Lower leg skin (tissue), 3 donors: ENCODE results near the gene LRRC14B.
"Not testable (repeated sequence)": the region's sequence is repeated elsewhere in the genome, so short reads cannot be mapped to it uniquely, and the experiment has no call there.

Experiments
- POLR2A ChIP-seq, 2 donors: fragments of 450-650 bp; IDR thresholded peaks; one replicate each; pipeline ENCODE4 v1.6.1; 2016 to 2017; ENCODE audit warnings: antibody characterized with exemption in 2 of 2, mild to moderate bottlenecking in 1 of 2, moderate library complexity in 1 of 2
- TF ChIP-seq, protein P1 (sequence below), 3 donors: fragments of 450-650 bp; IDR thresholded peaks; one replicate each; pipeline ENCODE4 v1.5.1; 2016; ENCODE audit warnings: antibody characterized with exemption in 3 of 3, mild to moderate bottlenecking in 3 of 3, moderate library complexity in 2 of 3

DNA sequence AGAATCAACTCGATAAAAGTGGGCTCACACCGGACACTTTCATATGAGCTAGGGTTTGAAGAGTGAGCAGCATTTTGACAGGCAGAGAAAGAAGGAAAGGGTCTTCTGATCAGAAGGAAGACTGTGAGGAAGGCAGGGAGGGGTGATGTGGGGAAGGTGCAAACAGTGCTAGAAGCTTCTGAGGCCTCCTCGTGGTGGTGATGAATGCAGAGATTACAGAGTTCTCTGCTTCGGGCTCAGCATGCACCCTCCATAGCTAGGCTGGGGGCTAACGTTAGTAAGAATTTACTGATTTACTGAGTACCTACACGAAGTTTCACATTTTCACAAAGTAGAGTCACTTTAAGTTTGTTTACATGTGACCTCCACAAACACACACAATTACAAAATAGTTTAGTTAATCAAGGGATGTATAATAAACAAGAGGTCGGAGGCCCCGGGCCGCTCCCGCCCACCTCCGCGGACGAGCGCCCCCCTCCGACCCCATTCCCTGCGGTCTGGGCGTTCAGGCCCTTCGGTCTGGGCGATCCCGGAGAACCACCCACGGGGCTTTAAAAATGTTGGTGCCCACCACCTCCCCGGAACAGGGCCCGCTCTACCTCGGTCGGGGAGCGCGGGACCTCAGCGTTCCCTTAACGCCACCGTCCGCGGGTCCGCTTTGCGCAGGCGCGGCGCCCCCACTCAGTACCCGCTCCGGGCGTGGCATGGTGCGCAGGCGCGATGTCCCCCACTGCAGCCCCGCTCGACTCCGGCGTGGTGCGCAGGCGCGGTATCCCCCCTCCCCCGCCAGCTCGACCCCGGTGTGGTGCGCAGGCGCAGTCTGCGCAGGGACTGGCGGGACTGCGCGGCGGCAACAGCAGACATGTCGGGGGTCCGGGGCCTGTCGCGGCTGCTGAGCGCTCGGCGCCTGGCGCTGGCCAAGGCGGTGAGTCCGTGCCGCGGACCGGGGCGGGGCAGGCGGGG, 26.5 kb downstream of the LRRC14B start, which contains the start of the genes CCDC127 and SDHA:
- TF ChIP-seq, protein P1, sequence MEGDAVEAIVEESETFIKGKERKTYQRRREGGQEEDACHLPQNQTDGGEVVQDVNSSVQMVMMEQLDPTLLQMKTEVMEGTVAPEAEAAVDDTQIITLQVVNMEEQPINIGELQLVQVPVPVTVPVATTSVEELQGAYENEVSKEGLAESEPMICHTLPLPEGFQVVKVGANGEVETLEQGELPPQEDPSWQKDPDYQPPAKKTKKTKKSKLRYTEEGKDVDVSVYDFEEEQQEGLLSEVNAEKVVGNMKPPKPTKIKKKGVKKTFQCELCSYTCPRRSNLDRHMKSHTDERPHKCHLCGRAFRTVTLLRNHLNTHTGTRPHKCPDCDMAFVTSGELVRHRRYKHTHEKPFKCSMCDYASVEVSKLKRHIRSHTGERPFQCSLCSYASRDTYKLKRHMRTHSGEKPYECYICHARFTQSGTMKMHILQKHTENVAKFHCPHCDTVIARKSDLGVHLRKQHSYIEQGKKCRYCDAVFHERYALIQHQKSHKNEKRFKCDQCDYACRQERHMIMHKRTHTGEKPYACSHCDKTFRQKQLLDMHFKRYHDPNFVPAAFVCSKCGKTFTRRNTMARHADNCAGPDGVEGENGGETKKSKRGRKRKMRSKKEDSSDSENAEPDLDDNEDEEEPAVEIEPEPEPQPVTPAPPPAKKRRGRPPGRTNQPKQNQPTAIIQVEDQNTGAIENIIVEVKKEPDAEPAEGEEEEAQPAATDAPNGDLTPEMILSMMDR (IDR thresholded peaks at IDR 0.05), result not testable (repeated sequence)
- peak in 1 of 2 donors; percentile 59 for TF ChIP-seq POLR2A (IDR thresholded peaks at IDR 0.05)
